HG02798 (cell line): Measurements from ENCODE around the gene TBX19.

Experiments used
- ATAC-seq: cut with Tn5 transposase; IDR thresholded peaks from one replicate; pipeline ENCODE4 v1.9.1; 2021; ENCODE audit warnings: mild to moderate bottlenecking; ENCODE audit not compliant: unreplicated experiment, poor library complexity

The TBX19 gene

DNA sequence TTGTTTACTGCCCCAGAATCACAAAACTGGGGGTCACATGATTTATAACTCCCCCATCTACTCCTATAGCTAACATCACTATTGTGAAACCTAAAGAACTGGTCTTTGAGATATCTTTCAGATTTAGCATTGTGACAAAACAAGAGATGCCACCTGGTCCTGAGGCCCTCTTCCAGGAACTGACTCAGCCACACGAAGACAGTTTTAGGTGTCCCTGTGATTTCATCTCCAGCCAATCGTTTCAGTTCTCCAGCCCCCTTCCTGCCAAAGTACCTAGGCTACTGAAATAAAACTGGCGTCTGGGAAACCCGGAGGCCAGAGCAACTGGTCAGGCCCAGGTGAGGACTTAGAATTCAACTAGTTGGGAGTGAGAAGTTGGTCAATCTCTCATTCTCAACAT is 36.6 kb downstream of the TBX19 start:
- ATAC-seq = no peak

DNA sequence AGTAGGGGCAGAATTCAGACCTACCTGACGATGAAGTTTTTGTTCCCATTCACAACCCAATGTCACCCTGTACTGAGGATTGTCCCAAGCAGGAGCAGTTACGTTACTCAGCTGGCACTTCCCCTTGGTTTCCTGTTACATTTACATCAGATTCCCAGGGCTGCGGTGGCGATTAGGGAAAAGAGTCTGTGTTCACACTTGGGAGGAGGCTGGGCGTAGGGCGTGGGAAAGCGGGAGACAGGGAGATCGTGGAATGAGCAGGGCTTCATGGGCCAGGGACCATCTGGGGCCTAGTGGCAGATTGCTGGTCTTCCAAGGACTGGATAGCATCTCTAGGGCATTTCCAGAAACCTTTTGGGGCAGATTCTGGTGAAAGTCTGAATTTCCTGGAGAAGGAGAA is 39.0 kb downstream of the TBX19 start:
- ATAC-seq = no peak

DNA sequence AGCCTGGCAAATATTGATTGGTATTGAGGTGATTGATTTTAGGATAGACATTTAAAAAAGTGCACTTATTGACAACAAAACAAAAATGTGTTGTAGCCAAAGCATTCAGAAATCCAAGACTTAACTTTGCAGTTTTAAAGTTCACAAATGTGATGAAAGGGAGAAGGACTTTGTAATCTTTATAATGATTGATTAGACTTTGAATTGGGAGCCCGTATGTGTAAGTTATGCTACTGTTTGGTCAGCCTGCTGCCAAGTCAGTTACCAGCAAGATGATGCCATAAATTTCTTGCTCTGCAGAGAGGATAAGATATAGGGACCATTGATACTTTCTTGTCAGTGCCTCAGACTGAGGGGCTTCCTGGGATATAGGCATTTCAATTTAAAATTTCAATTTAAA is 39.5 kb downstream of the TBX19 start:
- no peak for ATAC-seq

DNA sequence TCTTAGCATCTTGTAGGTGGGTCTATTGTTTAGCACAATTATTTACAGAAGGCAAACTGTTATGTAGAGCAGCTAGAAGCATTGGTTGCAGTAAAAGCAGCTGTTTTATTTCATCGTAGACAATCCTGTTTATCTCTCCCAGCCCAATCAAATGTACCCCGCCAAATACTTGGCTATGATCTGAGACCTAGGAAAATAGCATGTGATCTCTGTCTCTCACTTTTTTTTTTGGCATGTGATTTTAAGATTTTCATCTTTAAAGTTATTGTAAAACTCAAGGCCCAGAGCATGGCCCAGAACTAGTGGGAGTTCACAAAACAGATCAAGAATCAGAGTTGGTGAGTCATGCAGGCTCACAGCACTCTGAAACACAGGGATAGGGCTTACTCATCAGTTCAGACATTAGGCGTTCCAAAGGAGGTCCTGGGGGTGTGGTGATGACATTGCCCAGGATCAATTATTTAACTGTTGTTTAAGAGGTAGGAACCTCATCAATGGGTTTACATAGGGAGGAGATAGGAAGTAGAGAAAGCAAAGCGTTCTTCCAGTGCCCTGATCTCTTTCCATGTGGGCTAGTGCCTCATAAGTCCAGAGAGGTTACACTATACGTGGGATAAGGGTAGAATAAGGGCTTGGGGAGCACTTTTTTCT is 40.2 kb downstream of the TBX19 start:
- no peak for ATAC-seq

DNA sequence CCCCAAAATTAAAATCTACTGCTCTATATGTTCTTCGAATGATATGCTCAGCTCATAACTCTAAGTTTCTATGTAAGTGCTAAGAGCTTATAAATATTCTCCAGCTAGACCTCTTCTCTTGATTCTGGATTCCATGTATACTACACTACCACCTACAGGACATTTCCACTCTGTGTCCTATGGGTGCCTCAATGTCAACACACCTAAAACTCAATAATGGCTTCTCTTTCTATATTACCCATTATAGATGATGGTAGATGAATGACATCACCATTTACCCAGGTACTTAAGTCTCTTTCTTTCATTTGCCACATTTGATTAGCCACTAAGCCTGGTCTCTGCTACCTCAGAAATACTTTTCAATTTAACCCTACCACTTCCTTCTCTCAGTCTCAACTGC is 41.3 kb downstream of the TBX19 start:
- ATAC-seq = no peak

DNA sequence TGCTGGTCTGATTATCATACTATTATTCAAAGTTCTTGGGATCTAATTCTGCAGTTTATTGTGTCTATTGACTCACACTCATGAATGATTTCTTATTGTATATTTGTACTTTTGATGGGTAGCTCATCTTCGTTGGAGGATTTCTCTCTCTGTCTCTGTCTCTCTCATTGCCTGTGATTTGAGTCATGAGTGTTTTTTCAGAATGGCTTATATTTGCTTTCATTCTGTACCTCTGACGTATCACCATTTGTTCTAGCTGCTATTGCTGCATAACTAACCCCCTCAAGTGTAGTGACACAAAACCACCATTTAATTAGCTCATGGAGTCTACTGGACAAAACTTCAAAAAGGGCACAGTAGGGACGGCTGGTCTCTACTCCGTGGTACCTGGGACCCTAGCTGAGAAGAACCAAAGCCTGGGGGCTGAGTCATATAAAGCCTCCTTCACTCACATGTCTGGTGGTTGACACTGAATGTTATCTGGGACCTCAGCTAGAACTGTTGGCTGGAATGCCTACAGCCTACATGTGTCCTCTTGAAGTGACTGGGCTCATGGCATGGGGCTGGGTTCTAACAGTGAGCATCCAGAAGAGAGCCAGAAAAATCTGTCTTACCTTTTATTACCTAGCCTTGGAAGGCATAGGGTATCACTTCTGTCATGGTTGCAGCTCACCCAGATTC is 44.2 kb downstream of the TBX19 start:
- no peak for ATAC-seq

GRCh38 chr1:168328731-168329364 is 48.2 kb downstream of the TBX19 start:
- ATAC-seq = no peak

DNA sequence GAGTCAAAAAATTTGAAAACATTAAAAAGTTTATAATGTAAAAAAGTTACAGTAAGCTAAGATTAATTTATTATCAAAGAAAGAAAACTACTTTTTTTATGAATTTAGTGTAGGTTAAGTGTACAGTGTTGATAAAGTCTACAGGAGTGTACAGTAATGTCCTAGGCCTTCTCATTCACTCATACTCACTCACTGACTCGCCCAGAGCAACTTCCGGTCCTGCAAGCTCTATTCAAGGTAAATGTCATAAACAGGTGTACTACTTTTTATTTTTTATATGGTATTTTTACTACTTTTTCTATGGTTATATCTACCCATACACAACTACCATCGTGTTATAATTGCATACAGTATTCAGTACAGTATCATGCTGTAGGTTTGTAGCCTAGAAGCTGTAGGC is 49.6 kb downstream of the TBX19 start:
- ATAC-seq = no peak

GRCh38 chr1:168331569-168331968 is 50.9 kb downstream of the TBX19 start:
- no peak for ATAC-seq

DNA sequence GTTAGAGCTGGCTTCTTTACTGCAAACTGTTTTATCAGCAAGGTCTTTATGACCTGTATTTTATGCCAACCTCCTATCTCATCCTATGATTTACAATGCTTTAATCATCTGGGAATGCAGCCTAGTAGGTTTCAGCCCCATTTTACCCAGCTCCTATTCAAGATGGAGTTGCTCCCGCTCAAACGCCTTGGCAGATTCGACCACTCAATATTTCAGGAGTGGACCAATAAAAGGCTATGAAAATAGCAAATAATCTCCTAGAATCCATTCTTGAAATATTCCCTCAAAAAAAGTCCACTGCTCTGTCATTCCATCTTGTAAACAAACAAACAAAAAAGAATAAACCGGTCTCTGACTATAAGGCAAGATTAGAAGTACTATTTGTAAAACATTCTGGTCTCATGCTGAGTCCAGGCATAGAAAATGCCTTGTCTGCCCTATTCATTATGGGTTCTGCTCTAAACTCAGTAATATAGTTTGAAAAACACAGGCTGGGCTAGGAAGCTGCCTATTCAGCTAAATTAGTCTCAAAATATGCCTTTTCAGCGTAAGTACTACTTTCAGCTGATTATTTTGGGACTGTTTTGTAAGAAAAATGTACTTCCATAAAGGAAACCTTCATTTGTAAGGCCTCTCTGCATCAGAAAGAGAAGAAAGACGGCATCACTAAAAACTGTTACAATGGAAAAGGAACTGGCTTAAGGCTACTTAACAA is 53.0 kb downstream of the TBX19 start:
- no peak for ATAC-seq

GRCh38 chr1:168335500-168335899 is 54.8 kb downstream of the TBX19 start:
- no peak for ATAC-seq

DNA sequence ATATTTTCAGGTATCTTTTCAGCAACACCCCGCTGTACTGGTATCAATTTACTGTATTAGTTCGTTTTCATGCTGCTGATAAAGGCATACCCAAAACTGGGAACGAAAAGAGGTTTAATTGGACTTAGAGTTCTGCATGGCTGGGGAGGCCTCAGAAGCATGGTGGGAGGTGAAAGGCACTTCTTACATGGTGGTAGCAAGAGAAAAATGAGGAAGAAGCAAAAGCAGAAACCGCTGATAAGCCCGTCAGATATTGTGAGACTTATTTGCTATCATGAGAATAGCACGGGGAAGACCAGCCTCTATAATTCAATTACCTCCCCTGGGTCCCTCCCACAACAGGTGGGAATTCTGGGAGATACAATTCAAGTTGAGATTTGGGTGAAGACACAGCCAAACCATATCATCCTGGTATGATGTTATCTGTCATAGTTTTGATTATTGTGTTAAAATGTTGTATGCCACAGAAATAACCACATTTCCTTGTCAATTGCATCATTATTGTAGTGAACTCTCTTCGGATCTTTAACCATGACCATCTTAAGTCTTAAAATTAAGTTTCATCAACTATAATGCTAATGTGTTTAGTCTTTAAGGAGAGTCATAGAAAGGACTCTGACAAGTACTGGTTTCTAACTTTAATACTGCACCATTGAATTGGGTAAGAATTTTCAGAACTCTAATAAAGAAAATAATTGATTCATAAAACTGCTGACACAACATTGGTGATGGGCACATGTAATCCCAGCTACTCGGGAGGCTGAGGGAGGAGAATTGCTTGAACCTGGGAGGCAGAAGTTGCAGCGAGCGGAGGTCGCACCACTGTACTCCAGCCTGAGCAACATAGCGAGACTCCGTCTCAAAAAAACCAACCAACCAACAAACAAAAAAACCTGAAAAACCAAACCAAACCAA is 58.2 kb downstream of the TBX19 start:
- no peak for ATAC-seq

GRCh38 chr1:168340781-168341482 is 60.3 kb downstream of the TBX19 start:
- ATAC-seq = no peak

GRCh38 chr1:168341483-168341975 is 60.9 kb downstream of the TBX19 start:
- no peak for ATAC-seq

DNA sequence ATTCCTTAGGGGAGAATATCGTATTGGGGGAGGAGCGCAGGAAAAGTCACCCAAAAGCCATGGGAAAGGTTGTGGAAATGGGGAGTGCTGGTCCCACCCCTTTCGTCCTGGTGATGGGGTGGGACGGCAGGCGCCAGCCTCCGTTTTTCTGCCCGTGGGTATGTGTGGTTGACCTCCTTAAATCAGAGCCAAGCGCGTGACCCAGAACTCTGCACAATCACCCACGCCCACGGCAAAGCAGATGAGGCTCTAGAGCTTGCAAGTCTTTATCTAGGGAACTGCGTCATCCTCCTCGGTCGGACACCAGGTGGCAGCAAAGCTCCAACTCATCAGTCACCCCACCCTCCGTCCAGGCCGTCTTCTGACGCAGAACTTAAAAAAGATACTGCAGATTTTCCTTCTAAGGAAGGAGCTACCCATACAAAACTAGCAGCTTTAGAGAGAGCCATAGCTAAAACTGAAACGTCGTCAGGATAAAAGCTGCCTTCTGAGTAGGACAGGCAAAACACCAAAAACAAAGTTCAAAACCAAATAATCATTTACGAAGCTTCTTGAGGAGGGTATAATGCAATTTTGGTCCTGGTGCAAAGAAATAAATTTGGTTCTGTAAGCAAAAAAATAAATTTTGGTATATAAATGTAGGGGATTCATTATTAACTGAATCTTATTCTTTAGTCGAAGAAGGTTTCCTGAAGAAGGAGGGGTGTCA is 62.0 kb downstream of the TBX19 start:
- ATAC-seq = peak; percentile 92

- no peak for ATAC-seq
These were observed 62.9 kb downstream of the TBX19 start for GRCh38 chr1:168343566-168343965.

GRCh38 chr1:168344517-168344916 is 63.8 kb downstream of the TBX19 start:
- no peak for ATAC-seq

GRCh38 chr1:168345939-168346338 is 65.3 kb downstream of the TBX19 start:
- no peak for ATAC-seq

- no peak for ATAC-seq
These were observed 67.0 kb downstream of the TBX19 start for GRCh38 chr1:168347630-168348029.
